CD8-positive, alpha-beta memory T cell (primary cell): ENCODE data around the gene WWP2. TPM values are rescaled to one million over a fixed set of nuclear protein-coding genes. Genes with fewer than 3 reads are reported as not detected.
"Not testable (repeated sequence)": the region's sequence is repeated elsewhere in the genome, so short reads cannot be mapped to it uniquely, and the experiment has no call there.

ENCODE experiments used
- CTCF ChIA-PET: fragments of 350-600 bp; sonication (Branson Sonifier 250); formaldehyde crosslinking; loops from one replicate; lab custom pipeline; 2021; ENCODE audit warnings: antibody characterized with exemption; lab: Charles Lee
- POLR2A ChIA-PET: fragments of 350-600 bp; sonication (Branson Sonifier 250); formaldehyde crosslinking; loops from one replicate; lab custom pipeline; 2021; ENCODE audit warnings: antibody characterized with exemption; lab: Charles Lee
- DNase-seq, 5 donors: peaks; one replicate each; pipeline versions ENCODE4 v3.0.0 to v3.0.0-alpha.2; 2020 to 2022; ENCODE audit warnings: mixed read lengths in 1 of 5
- H3K27ac ChIP-seq: one replicate; pipeline ENCODE4 v1.7.0; 2013; ENCODE audit warnings: low read depth, mild to moderate bottlenecking, low read length, moderate library complexity
- H3K27me3 ChIP-seq: 2 replicates; pipeline ENCODE4 v1.7.0; 2013; ENCODE audit warnings: low read length, mild to moderate bottlenecking; ENCODE audit not compliant: insufficient read depth, poor library complexity, severe bottlenecking
- H3K36me3 ChIP-seq: 2 replicates; pipeline ENCODE4 v1.7.0; 2013; ENCODE audit warnings: mild to moderate bottlenecking, low read length, moderate library complexity; ENCODE audit not compliant: insufficient read depth
- H3K4me1 ChIP-seq: 2 replicates; pipeline ENCODE4 v1.7.0; 2013; ENCODE audit warnings: mild to moderate bottlenecking, low read length, moderate library complexity; ENCODE audit not compliant: insufficient read depth
- H3K4me3 ChIP-seq: 2 replicates; pipeline ENCODE4 v1.7.0; 2013; ENCODE audit warnings: mild to moderate bottlenecking, low read length
- H3K9me3 ChIP-seq: 2 replicates; pipeline ENCODE4 v1.7.0; 2013; ENCODE audit warnings: mild to moderate bottlenecking, low read length
- H3K27ac Mint-ChIP-seq, 8 donors: one replicate each; pipeline ENCODE4 v1.8.0; 2020 to 2021; ENCODE audit warnings: mixed read lengths in 8 of 8, mild to moderate bottlenecking in 6 of 8, inconsistent platforms in 3 of 8, moderate library complexity in 3 of 8
- H3K27me3 Mint-ChIP-seq, 2 donors: one replicate each; pipeline ENCODE4 v1.8.0; 2020 to 2021; ENCODE audit warnings: mixed read lengths in 2 of 2, mild to moderate bottlenecking in 1 of 2, moderate library complexity in 1 of 2
- H3K36me3 Mint-ChIP-seq, 3 donors: one replicate each; pipeline ENCODE4 v1.8.0; 2020 to 2021; ENCODE audit warnings: mixed read lengths in 3 of 3, inconsistent platforms in 1 of 3, mild to moderate bottlenecking in 1 of 3
- H3K4me1 Mint-ChIP-seq, 3 donors: one replicate each; pipeline ENCODE4 v1.8.0; 2020 to 2021; ENCODE audit warnings: mixed read lengths in 3 of 3, inconsistent platforms in 1 of 3, mild to moderate bottlenecking in 1 of 3
- H3K4me3 Mint-ChIP-seq, 7 donors: one replicate each; pipeline ENCODE4 v1.8.0; 2020 to 2021; ENCODE audit warnings: mixed read lengths in 7 of 7, mild to moderate bottlenecking in 6 of 7, moderate library complexity in 4 of 7, inconsistent platforms in 2 of 7
- H3K9me3 Mint-ChIP-seq, 5 donors: one replicate each; pipeline ENCODE4 v1.8.0; 2020 to 2022; ENCODE audit warnings: mixed read lengths in 5 of 5, mild to moderate bottlenecking in 3 of 5, moderate library complexity in 2 of 5, inconsistent platforms in 1 of 5
- polyA plus RNA-seq: library from polyadenylated mRNA; unstranded; fragments of 300-500 nt; fragmentation: Illumina TruSeq; gene quantifications from one replicate; pipeline ENCODE4 v1.2.3, GENCODE V29; 2021
- total RNA-seq, 2 experiments: library from RNA; stranded (reverse); gene quantifications; one replicate each; pipeline ENCODE4 v1.2.3, GENCODE V29; 2021

The WWP2 gene
- total and polyA plus RNA-seq, 3 experiments from 2014 or later, result 41.0 to 50.6 (median 46.3) TPM

DNA sequence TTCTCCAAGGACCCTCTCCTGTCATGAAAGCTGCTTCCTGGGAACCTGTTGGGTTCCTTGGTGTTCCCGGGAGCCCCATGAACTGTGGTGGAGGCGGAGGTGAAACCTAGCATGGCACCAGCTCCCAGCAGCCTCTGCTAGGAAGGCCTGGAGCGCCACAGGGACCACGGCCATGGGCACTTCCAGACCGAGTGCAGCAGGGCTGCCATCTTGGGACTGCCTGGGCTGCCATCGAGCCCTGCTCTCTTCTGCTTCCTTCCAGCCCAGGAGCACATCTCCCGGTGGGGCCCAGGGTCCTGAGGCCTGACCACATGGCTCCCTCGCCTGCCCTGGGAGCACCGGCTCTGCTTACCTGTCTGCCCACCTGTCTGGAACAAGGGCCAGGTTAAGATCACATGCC, 201.2 kb downstream of the WWP2 start:
- H3K9me3 ChIP-seq, H3K36me3 Mint-ChIP-seq, H3K27ac ChIP-seq, H3K4me1 Mint-ChIP-seq, H3K27me3 ChIP-seq, H3K9me3 Mint-ChIP-seq, CTCF ChIA-PET, POLR2A ChIA-PET, DNase-seq, H3K4me3 ChIP-seq, H3K36me3 ChIP-seq, H3K4me3 Mint-ChIP-seq, H3K4me1 ChIP-seq, H3K27me3 Mint-ChIP-seq, H3K27ac Mint-ChIP-seq: not testable (repeated sequence)

DNA sequence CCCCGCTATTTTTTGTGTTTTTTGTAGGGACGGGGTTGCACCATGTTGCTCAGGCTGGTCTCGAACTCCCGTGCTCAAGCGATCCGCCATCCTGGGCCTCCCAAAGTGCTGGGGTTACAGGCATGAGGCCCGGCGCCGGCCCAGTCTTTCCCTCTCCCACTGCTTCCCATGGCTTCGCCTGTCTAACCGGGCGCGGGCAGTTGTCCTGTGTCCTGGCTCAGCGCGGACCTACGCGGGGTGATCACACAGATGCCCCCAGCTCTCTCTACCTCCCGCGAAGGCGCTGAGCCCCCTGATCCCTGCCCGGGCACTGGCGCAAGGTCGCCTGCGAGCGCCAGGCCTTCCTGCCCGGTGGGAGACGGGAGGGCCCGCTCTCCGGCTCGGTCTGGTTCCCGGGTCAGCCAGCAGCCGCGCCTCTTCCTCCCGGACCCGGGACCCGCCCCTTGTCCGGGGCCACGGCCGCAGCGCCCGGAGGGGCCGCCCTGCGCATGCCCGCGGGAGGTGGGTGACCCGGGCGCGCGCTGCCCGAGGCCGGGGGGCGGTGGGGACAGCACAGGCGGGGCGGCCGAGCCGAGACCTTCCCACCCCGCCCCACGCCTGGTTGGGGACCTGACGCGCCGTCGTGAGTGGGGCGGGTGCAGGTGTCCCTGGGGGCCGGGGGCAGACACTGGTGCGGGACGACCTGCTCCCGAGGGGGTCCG, 203.0 kb downstream of the WWP2 start:
- H3K36me3 ChIP-seq, H3K27me3 ChIP-seq, H3K9me3 ChIP-seq, H3K9me3 Mint-ChIP-seq, H3K4me1 ChIP-seq, H3K4me3 ChIP-seq, CTCF ChIA-PET, DNase-seq, H3K4me1 Mint-ChIP-seq, H3K27ac ChIP-seq, H3K36me3 Mint-ChIP-seq, POLR2A ChIA-PET, H3K27ac Mint-ChIP-seq, H3K27me3 Mint-ChIP-seq: not testable (repeated sequence)
- H3K4me3 Mint-ChIP-seq, result peak overlapping the region in 2 of 7 donors; percentile 5 to 40

DNA sequence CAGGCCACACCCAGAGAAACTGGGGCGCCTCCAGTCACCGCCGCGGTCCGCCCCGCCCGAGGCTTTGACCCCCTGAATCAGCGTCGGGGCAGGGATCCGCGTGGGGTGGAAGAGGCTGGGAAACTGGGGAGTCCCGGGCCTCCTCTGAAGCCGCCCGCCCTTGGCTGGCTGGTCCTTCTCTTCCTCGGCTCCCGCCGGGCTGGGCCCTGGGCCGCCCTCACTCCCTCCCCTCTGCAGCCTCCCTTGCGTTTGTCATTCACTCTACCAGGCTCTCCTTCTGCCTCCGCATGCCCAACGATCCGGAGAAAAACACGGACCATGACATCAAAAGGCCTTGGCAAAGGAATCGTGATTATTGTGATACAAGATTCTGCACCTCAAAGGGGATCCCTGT, 203.5 kb downstream of the WWP2 start:
- H3K27me3 Mint-ChIP-seq, H3K9me3 Mint-ChIP-seq, POLR2A ChIA-PET, DNase-seq, H3K27me3 ChIP-seq, H3K9me3 ChIP-seq, H3K4me1 Mint-ChIP-seq, H3K4me3 Mint-ChIP-seq, H3K36me3 Mint-ChIP-seq, H3K4me3 ChIP-seq, H3K4me1 ChIP-seq, H3K27ac Mint-ChIP-seq, CTCF ChIA-PET, H3K27ac ChIP-seq, H3K36me3 ChIP-seq: not testable (repeated sequence)

DNA sequence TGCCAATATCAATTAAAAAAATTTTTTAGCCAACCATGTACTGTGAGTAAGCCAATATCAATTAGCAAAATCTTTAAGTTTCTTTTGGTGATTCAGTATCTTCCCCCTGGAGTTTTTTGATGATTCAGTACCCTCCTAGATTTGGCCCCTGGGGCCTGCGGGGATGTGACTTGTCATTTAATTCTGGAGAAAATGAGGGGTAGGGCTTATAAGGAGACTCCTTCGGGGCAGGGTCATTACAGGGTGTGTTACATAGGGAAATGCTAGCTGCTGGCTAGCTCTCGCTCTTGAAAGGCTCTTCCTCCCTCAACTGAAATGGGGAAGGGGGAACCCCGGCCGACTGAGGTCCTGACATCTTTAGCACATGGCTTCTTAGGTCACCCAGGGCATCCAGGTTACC, 205.6 kb downstream of the WWP2 start:
- H3K27me3 Mint-ChIP-seq, POLR2A ChIA-PET, H3K9me3 Mint-ChIP-seq, H3K27me3 ChIP-seq, H3K9me3 ChIP-seq, H3K4me3 Mint-ChIP-seq, H3K27ac Mint-ChIP-seq, DNase-seq, H3K36me3 ChIP-seq, H3K27ac ChIP-seq, H3K4me3 ChIP-seq, H3K36me3 Mint-ChIP-seq, CTCF ChIA-PET, H3K4me1 ChIP-seq, H3K4me1 Mint-ChIP-seq: not testable (repeated sequence)

DNA sequence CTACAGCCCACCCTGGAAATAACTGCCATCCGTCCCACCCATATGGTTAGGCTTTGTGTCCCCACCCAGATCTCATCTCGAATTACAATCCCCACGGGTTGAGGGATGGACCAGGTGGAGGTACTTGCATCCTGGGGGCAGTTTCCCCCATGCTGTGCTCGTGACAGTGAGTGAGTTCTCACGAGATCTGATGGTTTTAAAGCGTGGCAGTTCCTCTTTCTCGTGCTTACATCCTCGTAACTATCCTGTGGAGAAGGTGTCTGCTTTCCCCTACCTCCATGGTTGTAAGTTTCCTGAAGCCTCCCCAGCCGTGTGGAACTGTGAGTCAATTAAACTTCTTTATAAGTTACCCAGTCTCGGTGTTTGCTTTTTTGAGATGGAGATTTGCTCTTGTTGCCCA, 206.0 kb downstream of the WWP2 start:
- CTCF ChIA-PET, H3K4me3 ChIP-seq, H3K4me1 Mint-ChIP-seq, POLR2A ChIA-PET, DNase-seq, H3K4me1 ChIP-seq, H3K36me3 ChIP-seq, H3K27me3 ChIP-seq, H3K27me3 Mint-ChIP-seq, H3K36me3 Mint-ChIP-seq, H3K27ac Mint-ChIP-seq, H3K27ac ChIP-seq, H3K4me3 Mint-ChIP-seq, H3K9me3 Mint-ChIP-seq, H3K9me3 ChIP-seq: not testable (repeated sequence)

DNA sequence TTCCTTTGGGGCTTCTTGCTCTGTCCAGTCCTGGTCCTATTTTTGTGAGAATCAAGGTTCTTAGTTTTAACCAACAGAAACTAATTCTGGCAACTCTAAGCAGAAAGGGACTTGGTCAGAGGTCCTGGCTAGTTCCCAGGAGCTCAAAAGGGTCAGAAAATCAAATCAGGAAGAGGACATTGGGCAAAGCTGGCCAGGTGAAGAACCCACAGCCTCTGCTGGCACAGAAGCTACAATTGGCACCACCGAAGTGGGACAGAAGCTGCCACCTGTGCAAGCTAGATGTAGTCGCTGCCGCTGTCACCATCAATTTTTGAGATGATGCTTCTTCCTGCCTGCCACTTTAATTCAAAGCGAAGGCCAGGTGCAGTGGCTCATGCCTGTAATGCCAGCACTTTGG, 207.5 kb downstream of the WWP2 start:
- H3K4me1 Mint-ChIP-seq, H3K27ac ChIP-seq, H3K27me3 ChIP-seq, H3K27ac Mint-ChIP-seq, H3K27me3 Mint-ChIP-seq, H3K9me3 ChIP-seq, DNase-seq, H3K36me3 ChIP-seq, CTCF ChIA-PET, H3K4me3 ChIP-seq, H3K36me3 Mint-ChIP-seq, H3K9me3 Mint-ChIP-seq, POLR2A ChIA-PET, H3K4me1 ChIP-seq, H3K4me3 Mint-ChIP-seq: not testable (repeated sequence)

DNA sequence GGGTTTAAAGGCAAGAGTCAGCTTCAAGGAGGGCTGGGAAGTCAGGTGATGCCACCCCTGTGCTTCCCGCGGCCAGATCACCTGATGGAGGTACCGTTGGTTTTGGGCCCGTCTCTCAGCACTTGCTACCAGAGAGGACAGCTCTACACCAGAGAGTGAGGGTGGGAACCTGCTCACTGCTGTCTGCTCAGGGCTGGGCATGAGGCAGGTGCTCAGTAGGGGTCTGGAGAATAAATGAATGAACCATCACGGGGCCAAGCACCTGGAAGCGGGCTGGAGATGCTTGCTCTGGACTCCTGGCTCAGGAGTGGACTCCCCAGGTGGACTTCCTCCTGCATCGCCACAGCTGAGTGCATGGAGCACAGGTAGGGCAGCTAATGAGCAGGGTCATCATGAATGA, 210.0 kb downstream of the WWP2 start:
- H3K27me3 ChIP-seq, H3K4me1 Mint-ChIP-seq, H3K36me3 ChIP-seq, H3K36me3 Mint-ChIP-seq, H3K27ac ChIP-seq, H3K4me3 Mint-ChIP-seq, H3K9me3 ChIP-seq, H3K4me1 ChIP-seq, H3K27me3 Mint-ChIP-seq, CTCF ChIA-PET, H3K27ac Mint-ChIP-seq, H3K4me3 ChIP-seq, H3K9me3 Mint-ChIP-seq, POLR2A ChIA-PET, DNase-seq: not testable (repeated sequence)

DNA sequence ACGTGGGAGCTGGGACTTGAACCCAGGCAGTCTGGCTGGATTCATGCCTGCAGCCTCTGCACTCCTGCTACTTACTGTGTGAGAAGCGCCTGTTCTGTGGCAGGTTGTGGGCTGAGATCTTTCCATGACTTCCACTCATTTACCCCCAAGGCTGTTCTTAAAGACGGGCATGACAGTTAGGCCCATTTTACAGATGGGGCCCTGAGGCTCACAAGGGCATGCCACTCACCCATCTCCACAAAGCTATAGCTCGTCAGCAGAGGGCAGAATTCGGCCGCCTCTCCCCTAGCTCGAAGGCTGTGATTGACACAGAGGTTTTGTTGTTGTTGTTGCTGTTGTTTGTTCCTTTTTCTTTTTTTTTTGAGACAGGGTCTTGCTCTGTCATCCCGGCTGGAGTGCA, 210.8 kb downstream of the WWP2 start:
- H3K27ac Mint-ChIP-seq, H3K36me3 Mint-ChIP-seq, DNase-seq, H3K9me3 ChIP-seq, H3K27me3 Mint-ChIP-seq, H3K27ac ChIP-seq, CTCF ChIA-PET, H3K4me3 ChIP-seq, H3K4me1 ChIP-seq, H3K27me3 ChIP-seq, POLR2A ChIA-PET, H3K4me3 Mint-ChIP-seq, H3K4me1 Mint-ChIP-seq, H3K9me3 Mint-ChIP-seq, H3K36me3 ChIP-seq: not testable (repeated sequence)

DNA sequence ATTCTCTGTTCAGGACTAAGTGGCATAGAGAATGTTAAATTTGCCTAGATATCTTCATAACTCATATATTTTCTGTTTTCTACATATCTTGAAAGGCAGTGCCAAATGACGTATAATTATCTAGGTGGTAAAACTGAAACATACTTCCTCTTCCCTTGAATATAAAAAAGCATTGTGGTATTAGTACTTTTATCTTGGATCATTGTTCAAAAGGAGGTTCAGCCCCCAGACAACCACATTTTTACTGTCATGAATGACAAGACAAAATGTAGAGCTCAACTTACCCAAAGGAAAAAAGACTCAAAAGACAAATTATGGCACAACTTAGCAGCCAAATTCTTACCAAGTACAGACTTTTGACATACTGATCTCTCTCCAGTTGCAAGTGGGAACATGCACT, 223.1 kb downstream of the WWP2 start:
- H3K4me3 Mint-ChIP-seq, CTCF ChIA-PET, POLR2A ChIA-PET, H3K9me3 ChIP-seq, H3K27ac ChIP-seq, H3K27ac Mint-ChIP-seq, H3K4me1 Mint-ChIP-seq, H3K27me3 Mint-ChIP-seq, H3K27me3 ChIP-seq, H3K9me3 Mint-ChIP-seq, H3K36me3 ChIP-seq, H3K4me3 ChIP-seq, H3K4me1 ChIP-seq: not testable (repeated sequence)
- H3K36me3 Mint-ChIP-seq, result peaks cover 0 to 19% (median 5%) of the 10 kb centered on the region in 3 donors
- DNase-seq, result peak in 1 of 5 donors; percentile 28
